PC-9 (cell line): ENCODE data around the gene SPECC1L. TPM values are rescaled to one million over a fixed set of nuclear protein-coding genes. Genes with fewer than 3 reads are reported as not detected.
"Not testable (repeated sequence)": the region's sequence is repeated elsewhere in the genome, so short reads cannot be mapped to it uniquely, and the experiment has no call there.

Experiments used
- BruUV-seq: library from RNA; stranded (reverse); fragments of 400-500 nt; replicated peaks from 2 replicates; lab custom pipeline; 2021; lab: Mats Ljungman, UMichigan
- CTCF ChIA-PET: fragments of 300-600 bp; sonication (Branson Sonifier 250); formaldehyde crosslinking; loops from one replicate; lab custom pipeline; 2022; ENCODE audit warnings: antibody characterized with exemption; lab: Charles Lee
- POLR2A ChIA-PET: fragments of 300-600 bp; sonication (Branson Sonifier 250); formaldehyde crosslinking; loops from one replicate; lab custom pipeline; 2022; ENCODE audit warnings: antibody characterized with exemption; ENCODE audit not compliant: unreplicated experiment; lab: Charles Lee
- DNase-seq, 2 experiments: peaks; one replicate each; pipeline versions ENCODE4 v3.0.0 to v3.0.0-alpha.2; 2015 to 2022; ENCODE audit warnings: mixed read lengths in 1 of 2
- H2AFZ ChIP-seq: fragments of 200-600 bp; sonication (generic); 2 replicates; pipeline ENCODE4 v1.8.1; 2017; ENCODE audit warnings: antibody characterized with exemption
- H3F3A ChIP-seq: fragments of 200-600 bp; sonication (generic); 2 replicates; pipeline ENCODE4 v1.8.1; 2017; ENCODE audit warnings: antibody characterized with exemption, mild to moderate bottlenecking, low read depth; ENCODE audit not compliant: insufficient read depth
- H3K27ac ChIP-seq: fragments of 200-600 bp; sonication (generic); 2 replicates; pipeline ENCODE4 v1.6.1; 2016; ENCODE audit warnings: mixed run types
- H3K27me3 ChIP-seq: fragments of 200-600 bp; sonication (generic); 2 replicates; pipeline ENCODE4 v1.6.1; 2016; ENCODE audit warnings: low read depth, mixed run types; ENCODE audit not compliant: insufficient read depth
- H3K36me3 ChIP-seq: fragments of 200-600 bp; sonication (generic); 2 replicates; pipeline ENCODE4 v1.6.1; 2016; ENCODE audit warnings: low read depth, mixed run types
- H3K4me1 ChIP-seq: fragments of 200-600 bp; sonication (generic); replicated peaks from 2 replicates; pipeline ENCODE4 v1.6.1; 2016; ENCODE audit warnings: mixed run types; ENCODE audit not compliant: insufficient read depth
- H3K4me2 ChIP-seq: fragments of 200-600 bp; sonication (generic); 2 replicates; pipeline ENCODE4 v1.6.1; 2017; ENCODE audit warnings: mixed run types
- H3K4me3 ChIP-seq: fragments of 200-600 bp; sonication (generic); 2 replicates; pipeline ENCODE4 v1.6.1; 2016; ENCODE audit warnings: mixed run types
- H3K79me2 ChIP-seq: fragments of 200-600 bp; sonication (generic); 2 replicates; pipeline ENCODE4 v1.6.1; 2017; ENCODE audit warnings: low read depth, mixed run types
- H3K9me2 ChIP-seq: fragments of 200-600 bp; sonication (generic); 2 replicates; pipeline ENCODE4 v1.8.1; 2017; ENCODE audit warnings: mild to moderate bottlenecking; ENCODE audit not compliant: insufficient read depth
- H3K9me3 ChIP-seq: fragments of 200-600 bp; sonication (generic); 2 replicates; pipeline ENCODE4 v1.8.1; 2016; ENCODE audit warnings: low read depth; ENCODE audit not compliant: insufficient read depth
- H4K20me1 ChIP-seq: fragments of 200-600 bp; sonication (generic); 2 replicates; pipeline ENCODE4 v1.8.1; 2017; ENCODE audit not compliant: insufficient read depth
- EZH2 ChIP-seq: fragments of 200-600 bp; sonication (generic); IDR thresholded peaks from 2 replicates; pipeline ENCODE4 v1.8.0; 2017; ENCODE audit warnings: antibody characterized with exemption, low read depth
- intact Hi-C: fragments of 100-400 bp; cut with micrococcal nuclease; formaldehyde crosslinking; loops from one replicate; pipeline ENCODE4 v1.10.0; 2022; ENCODE audit not compliant: unreplicated experiment
- total RNA-seq: library from RNA; stranded (reverse); gene quantifications from 2 replicates; pipeline ENCODE4 v1.2.3, GENCODE V29; 2021
- TF ChIP-seq, protein P1 (sequence below): fragments of 200-600 bp; sonication (generic); conservative IDR thresholded peaks from 2 replicates; pipeline ENCODE4 v1.6.1; 2017; ENCODE audit warnings: mixed run types, antibody characterized with exemption, mild to moderate bottlenecking, moderate library complexity

SPECC1L gene
- total RNA-seq, 1 experiment from 2014 or later: 38.9 TPM

- H3K36me3 ChIP-seq, POLR2A ChIA-PET, H4K20me1 ChIP-seq, DNase-seq, H2AFZ ChIP-seq, CTCF ChIA-PET, H3K4me2 ChIP-seq, H3K4me1 ChIP-seq, intact Hi-C loops, BruUV-seq, H3K27ac ChIP-seq, H3F3A ChIP-seq, H3K9me3 ChIP-seq, H3K27me3 ChIP-seq, H3K9me2 ChIP-seq, H3K4me3 ChIP-seq, H3K79me2 ChIP-seq: not testable (repeated sequence)
Measured at GRCh38 chr22:24264329-24264896, 6.2 kb upstream of the SPECC1L start.

- no peaks in the 10 kb centered on the region for H3K79me2 ChIP-seq
- POLR2A ChIA-PET: no interaction called here
- no peak for DNase-seq
- no peaks in the 10 kb centered on the region for H3K4me1 ChIP-seq
- CTCF ChIA-PET: interaction anchor here (0.5 kb wide), 1 partner anchor 377 kb away, joined by 5 read pairs; no protein-coding TSS in a partner anchor
- H3K4me2 ChIP-seq: no peak overlapping the region
- TF ChIP-seq EZH2: no peak
- TF ChIP-seq, protein P1, sequence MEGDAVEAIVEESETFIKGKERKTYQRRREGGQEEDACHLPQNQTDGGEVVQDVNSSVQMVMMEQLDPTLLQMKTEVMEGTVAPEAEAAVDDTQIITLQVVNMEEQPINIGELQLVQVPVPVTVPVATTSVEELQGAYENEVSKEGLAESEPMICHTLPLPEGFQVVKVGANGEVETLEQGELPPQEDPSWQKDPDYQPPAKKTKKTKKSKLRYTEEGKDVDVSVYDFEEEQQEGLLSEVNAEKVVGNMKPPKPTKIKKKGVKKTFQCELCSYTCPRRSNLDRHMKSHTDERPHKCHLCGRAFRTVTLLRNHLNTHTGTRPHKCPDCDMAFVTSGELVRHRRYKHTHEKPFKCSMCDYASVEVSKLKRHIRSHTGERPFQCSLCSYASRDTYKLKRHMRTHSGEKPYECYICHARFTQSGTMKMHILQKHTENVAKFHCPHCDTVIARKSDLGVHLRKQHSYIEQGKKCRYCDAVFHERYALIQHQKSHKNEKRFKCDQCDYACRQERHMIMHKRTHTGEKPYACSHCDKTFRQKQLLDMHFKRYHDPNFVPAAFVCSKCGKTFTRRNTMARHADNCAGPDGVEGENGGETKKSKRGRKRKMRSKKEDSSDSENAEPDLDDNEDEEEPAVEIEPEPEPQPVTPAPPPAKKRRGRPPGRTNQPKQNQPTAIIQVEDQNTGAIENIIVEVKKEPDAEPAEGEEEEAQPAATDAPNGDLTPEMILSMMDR: no peak
- intact Hi-C loops: no loop called here
- no peaks in the 10 kb centered on the region for H3K9me3 ChIP-seq
- no peaks in the 10 kb centered on the region for H4K20me1 ChIP-seq
- no peak overlapping the region for H3K4me3 ChIP-seq
- no peaks in the 10 kb centered on the region for H3K36me3 ChIP-seq
- no peaks in the 10 kb centered on the region for H3K9me2 ChIP-seq
- H3F3A ChIP-seq: no peaks in the 10 kb centered on the region
- no TSS peak for BruUV-seq
- H3K27ac ChIP-seq: no peak overlapping the region
- H3K27me3 ChIP-seq: no peaks in the 10 kb centered on the region
- H2AFZ ChIP-seq: no peak overlapping the region
Measured at GRCh38 chr22:24265734-24266133, 4.9 kb upstream of the SPECC1L start.

DNA sequence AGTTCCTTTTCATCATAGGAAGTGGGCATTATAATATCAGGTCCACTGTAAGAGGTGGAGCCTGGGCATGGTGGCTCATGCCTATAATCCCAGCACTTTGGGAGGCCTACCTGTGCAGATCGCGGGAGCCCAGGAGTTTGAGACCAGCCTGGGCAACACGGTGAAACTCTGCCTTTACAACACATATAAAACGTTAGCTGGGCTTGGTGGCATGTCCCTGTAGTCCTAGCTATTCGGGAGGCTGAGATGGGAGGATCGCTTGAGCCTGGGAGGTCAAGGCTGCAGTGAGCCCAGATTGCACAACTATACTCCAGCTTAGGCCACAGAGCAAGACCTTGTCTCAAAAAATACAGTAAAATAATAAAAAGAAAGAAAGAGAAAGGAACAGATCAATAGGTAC, 4.1 kb upstream of the SPECC1L start:
- H3K36me3 ChIP-seq, intact Hi-C loops, BruUV-seq, H3K4me1 ChIP-seq, H3K9me2 ChIP-seq, H3K79me2 ChIP-seq, H2AFZ ChIP-seq, CTCF ChIA-PET, H3K9me3 ChIP-seq, H3K4me2 ChIP-seq, H3K27me3 ChIP-seq, H3F3A ChIP-seq, H4K20me1 ChIP-seq, DNase-seq, H3K4me3 ChIP-seq, POLR2A ChIA-PET, H3K27ac ChIP-seq: not testable (repeated sequence)

GRCh38 chr22:24271386-24271854, 789 bp downstream of the SPECC1L start:
- TF ChIP-seq EZH2: no peak
- TF ChIP-seq, protein P1: no peak
- CTCF ChIA-PET: no interaction called here
- Histone ChIP-seq H3K4me1 (peaks cover 28% of the 10 kb centered on the region), H3K36me3 (no peaks in the 10 kb centered on the region), H3K27me3 (no peaks in the 10 kb centered on the region), H3K4me3 (peak overlapping the region; percentile 90), H3K4me2 (peak overlapping the region; percentile 78), H3K9me2 (no peaks in the 10 kb centered on the region), H2AFZ (peak overlapping the region; percentile 93), H3F3A (no peaks in the 10 kb centered on the region), H3K9me3 (no peaks in the 10 kb centered on the region), H3K27ac (peak overlapping the region; percentile 79), H4K20me1 (peaks cover 7% of the 10 kb centered on the region), H3K79me2 (peaks cover 53% of the 10 kb centered on the region)
- DNase-seq: peak in 1 of 2 experiments; percentile 44
- intact Hi-C loops: loop anchor here (1.0 kb wide), 1 partner anchor 32 kb away; no protein-coding TSS in a partner anchor
- POLR2A ChIA-PET: interaction anchor here (0.6 kb wide), 1 partner anchor 62 kb away, joined by 3 read pairs; no protein-coding TSS in a partner anchor
- BruUV-seq: no TSS peak

- H3K9me3 ChIP-seq, H3K27me3 ChIP-seq, H3K9me2 ChIP-seq, DNase-seq, BruUV-seq, H2AFZ ChIP-seq, CTCF ChIA-PET, POLR2A ChIA-PET, intact Hi-C loops, H3K27ac ChIP-seq, H3F3A ChIP-seq, H4K20me1 ChIP-seq, H3K36me3 ChIP-seq: not testable (repeated sequence)
- H3K4me1 ChIP-seq: peaks cover 28% of the 10 kb centered on the region
- peaks cover 61% of the 10 kb centered on the region for H3K79me2 ChIP-seq
- peak overlapping the region; percentile 14; the same call in 1 of the 2 replicates for H3K4me3 ChIP-seq
- peak overlapping the region; percentile 78 for H3K4me2 ChIP-seq
Measured at GRCh38 chr22:24273031-24273430, 2.4 kb downstream of the SPECC1L start.

DNA sequence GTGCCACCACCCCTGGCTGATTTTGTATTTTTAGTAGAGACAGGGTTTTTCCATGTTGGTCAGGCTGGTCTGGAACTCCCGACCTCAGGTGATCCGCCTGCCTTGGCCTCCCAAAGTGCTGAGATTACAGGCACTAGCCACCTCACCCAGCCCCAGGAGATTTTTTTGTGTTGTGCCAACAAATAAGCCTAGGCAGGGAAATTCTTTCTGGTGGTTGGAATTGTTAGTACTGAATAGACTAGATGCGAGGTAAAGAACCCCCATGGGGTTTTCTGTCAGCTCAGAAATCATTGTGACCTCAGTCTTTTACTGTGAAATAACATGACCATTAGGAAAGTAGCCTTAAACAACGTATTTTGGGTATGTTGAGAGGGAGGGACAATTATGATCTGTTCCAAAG, 3.3 kb downstream of the SPECC1L start:
- CTCF ChIA-PET, H3K9me3 ChIP-seq, H4K20me1 ChIP-seq, H2AFZ ChIP-seq, H3K27me3 ChIP-seq, H3K9me2 ChIP-seq, H3K27ac ChIP-seq, DNase-seq, H3F3A ChIP-seq, H3K4me3 ChIP-seq, POLR2A ChIA-PET, BruUV-seq, intact Hi-C loops, H3K36me3 ChIP-seq: not testable (repeated sequence)
- Histone ChIP-seq H3K4me2 (peak overlapping the region; percentile 78), H3K79me2 (peaks cover 66% of the 10 kb centered on the region), H3K4me1 (peaks cover 28% of the 10 kb centered on the region)
